GM21528 (cell line): Measurements from ENCODE around the gene ITGB1.
"Not testable (repeated sequence)": the region's sequence is repeated elsewhere in the genome, so short reads cannot be mapped to it uniquely, and the experiment has no call there.

Source experiments
- ATAC-seq: cut with Tn5 transposase; IDR thresholded peaks from one replicate; pipeline ENCODE4 v1.9.1; 2021; ENCODE audit warnings: mild to moderate bottlenecking, moderate library complexity; ENCODE audit not compliant: unreplicated experiment, low FRiP score

ITGB1 gene

DNA sequence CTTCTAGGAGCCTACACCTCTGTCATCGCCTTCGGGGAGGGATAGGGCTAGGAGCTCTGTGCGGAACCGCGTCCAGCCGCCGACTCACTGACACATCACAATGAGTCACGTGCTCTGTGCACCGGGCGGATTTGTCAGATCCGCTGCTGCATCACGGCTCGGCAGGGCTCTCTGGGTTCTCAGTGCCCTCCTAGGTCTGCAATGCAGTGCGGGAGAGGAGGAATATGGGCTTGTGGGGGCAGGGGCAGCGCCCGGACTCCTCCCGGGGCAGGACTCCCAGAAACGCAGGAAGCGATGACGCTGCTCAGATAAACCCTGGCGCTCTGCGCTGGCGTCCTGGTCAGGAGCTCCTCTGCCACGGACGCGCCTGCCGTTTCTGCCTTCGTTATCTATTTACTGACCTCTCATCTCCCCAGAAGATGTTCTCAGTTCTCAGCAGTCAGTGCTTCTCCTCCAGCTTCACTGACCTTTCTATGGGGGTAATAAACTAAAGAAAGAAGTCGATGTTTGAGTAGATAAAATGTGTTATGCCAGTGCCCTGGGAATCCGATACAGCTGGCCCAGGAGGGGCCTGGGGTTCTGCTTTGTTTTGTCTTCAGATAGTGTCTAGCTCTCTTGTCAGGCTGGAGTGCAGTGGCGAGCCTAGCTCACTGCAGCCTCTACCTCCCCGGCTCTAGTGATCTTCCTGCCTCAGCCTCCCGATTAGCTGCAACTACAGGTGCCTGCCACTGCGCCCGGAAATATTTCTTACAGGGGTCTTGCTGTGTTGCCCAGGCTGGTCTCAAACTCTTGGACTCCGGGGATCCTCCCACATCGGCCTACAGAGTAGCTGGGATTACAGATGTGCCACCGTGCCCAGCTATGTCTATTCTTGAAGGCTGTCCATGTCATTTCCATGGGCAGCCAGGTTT lies 22.8 kb upstream of the ITGB1 start:
- ATAC-seq, result peak; percentile 96

DNA sequence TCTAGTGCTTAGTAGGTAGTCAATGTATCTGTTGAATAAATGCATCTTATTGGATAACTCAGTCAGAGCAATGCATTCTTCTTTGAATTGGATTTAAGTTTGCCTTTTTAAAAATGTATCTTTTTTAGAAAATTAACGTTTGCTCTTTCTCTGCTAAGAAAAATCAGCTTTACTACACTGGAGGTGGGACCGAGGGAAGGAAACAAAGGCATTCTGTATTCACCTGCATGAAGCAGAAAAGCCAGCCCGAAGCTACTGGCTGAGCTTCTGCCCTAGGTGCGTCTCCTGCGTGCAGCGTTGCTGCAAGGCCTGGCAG lies 22.2 kb upstream of the ITGB1 start:
- ATAC-seq, result no peak

DNA sequence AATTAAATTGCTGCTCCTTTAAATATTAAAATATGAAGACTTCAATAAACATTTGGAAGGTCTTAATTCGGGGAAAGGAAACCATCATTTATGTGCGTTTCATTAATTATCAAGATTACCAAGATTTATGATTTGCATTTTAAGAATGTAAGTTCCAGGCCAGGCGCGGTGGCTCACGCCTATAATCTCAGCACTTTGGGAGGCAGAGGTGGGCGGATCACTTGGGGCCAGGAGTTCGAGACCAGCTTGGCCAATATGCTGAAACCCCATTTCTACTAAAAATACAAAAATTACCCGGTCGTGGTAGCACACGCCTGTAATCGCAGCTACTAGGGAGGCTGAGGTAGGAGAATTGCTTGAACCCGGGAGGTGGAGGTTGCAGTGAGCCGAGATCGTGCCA lies 21.7 kb upstream of the ITGB1 start:
- not testable (repeated sequence) for ATAC-seq

DNA sequence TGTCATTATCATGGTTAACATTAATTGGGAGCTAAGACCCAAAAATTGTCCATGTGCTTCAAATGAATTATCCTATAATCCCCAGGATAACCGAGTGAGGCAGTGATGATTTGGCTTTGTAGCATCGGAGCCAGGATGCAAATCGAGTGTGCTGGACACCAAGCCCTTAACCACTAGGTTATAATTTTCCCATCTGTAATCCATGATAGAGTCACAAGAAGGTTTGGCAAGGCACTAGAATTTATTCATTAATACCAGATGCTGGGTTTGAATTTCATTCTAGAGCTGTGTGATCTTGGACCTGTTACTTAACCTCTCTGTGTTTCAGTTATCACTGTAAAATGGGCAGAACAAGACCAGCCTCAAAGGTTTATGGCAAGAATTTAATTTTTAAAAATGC lies 21.0 kb upstream of the ITGB1 start:
- no peak for ATAC-seq

DNA sequence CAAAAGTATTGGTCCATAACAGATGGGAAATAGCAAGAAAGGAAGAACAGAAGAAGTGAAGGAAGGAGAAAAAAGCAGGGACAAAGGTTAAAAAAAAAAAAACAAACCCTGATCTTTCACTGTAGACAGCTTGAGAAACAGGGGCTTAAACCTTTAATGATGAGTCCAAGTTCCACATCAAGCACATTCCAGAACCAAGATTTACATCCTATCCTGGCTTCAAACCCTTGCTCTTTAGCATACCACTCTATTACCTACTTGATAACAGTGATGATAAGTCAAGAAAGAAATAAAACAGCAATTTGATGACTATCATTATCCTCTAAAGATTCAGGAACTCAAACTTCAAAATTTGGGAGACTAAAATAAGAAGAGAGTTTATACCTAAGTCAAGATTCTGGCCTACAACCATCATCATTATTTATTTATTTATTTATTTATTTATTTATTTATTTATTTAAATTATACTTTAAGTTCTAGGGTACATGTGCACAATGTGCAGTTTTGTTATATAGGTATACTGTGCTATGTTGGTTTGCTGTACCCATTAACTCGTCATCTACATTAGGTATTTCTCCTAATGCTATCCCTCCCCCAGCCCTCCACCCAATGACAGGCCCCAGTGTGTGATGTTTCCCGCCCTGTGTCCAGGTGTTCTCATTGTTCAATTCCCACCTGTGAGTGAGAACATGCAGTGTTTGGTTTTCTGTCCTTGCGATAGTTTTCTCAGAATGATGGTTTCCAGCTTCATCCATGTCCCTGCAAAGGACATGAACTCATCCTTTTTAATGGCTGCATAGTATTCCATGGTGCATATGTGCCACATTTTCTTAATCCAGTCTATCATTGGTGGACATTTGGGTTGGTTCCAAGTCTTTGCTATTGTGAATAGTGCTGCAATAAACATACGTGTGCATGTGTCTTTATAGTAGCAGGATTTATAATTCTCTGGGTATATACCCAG lies 20.1 kb upstream of the ITGB1 start:
- not testable (repeated sequence) for ATAC-seq

DNA sequence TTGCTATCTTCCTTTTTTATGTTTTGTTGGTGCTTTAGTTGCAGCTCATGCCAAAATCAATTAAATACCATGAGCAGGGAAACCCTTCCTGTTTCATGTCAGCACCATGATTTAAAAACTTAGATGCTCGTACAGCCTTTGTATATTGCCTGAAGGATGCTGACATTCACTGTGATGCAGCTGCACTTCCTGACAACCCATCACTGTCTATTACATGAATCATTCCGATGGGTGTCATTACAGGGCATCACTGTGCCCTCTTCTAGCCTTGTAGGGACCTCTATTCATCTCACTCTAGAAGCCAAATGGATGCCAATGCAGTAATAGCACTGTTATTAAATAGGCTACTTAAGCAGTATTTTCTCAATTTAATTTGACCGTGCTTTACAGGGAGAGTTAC lies 18.3 kb upstream of the ITGB1 start:
- ATAC-seq, result no peak

DNA sequence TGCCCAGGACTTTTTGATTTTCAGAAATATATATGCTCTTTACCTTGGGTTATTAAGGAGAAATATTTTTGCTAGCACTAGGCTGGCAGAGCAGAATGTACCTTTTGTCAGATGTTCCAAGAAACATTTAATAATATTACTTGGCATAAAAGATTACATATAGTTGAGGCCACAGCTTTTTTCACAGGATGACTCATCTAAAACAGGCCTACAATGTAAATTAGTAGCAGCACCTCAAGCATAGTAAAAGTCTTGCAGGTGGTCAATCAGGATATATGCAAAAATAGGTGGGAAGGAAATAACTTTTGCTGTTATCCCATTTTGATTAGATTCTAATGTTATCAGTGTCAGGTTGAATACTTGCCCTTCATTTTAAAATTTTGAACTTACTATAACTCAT lies 14.9 kb upstream of the ITGB1 start:
- no peak for ATAC-seq

DNA sequence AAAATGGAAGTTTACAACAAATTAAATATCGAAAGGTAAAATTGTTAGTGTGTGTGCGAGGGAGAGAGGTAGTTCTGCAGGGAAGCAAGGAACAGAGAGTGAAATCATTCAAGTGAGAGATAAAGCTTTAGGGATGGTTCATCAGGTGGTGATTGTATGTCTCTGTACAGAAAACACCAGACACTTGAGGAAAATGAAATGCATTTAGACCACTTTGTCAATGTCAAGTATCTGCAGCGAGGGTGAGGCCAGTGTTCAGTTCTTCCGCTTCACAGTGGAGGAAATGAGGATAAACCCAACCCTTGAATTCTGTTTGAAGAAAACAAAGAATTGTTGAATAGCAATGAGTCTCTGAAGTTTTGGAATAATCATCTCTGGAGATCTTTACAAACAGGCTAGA lies 14.4 kb upstream of the ITGB1 start:
- ATAC-seq, result no peak

DNA sequence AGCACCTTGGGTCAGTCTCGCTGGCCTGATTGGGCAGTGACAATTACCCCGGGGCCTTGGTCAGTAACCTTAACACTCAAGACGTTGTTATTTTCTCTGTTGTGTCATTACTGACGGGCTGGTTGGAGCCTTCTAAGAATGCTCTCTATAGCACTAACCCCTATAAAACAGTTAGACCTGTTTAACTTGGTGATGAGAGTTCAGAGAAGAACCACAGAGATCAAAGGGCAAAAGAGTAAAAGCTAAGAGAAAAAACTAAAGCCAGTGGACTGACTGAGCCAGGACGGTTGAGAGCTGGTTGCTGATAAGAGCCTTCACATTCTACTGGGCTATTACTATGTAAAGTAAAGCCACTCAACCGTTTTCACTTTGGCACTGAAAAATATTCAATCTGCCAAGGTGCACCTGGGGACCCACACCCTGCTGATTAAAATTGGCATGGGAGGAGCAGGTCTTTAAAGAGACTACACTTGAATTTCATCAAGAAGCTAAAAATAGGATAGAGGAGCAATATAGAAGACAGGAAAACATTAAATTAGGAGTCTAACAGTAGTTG lies 13.6 kb upstream of the ITGB1 start:
- no peak for ATAC-seq

DNA sequence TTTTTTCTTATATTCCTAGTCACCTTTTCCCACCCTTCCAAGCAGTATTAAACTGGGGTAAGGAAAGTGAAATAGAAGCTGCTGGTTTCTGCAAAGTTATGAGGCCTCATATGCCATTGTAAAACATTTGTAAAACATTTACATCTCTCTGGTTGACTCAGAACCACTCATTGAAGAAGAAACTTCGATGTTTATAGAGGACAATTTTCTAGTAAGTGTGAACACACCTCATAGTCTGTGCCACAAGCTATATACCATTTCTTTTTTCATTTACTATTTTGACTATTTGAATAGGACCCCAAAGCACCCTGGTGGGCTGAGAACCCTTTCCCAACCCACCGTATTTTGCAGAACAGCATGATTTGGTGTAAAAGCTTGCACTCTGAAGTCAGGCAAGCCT lies 12.9 kb upstream of the ITGB1 start:
- peak; percentile 63 for ATAC-seq

DNA sequence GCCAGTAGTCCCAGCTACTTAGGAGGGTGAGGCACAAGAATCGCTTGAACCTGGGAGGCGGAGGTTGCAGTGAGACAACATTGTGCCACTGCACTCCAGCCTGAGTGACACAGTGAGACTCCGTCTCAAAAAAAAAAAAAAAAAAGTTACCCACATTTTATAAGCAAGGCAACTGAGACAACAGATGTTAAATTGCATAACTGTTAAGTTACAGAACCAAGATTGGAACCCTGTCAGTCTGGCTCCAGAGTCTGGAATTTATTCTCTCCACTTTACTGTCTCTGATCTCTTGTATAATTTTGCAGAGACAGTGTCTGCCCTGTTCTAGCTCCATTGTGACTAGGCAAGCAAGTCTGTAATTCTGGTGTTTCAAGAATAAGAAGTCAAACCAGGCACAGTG lies 6.2 kb upstream of the ITGB1 start:
- no peak for ATAC-seq

DNA sequence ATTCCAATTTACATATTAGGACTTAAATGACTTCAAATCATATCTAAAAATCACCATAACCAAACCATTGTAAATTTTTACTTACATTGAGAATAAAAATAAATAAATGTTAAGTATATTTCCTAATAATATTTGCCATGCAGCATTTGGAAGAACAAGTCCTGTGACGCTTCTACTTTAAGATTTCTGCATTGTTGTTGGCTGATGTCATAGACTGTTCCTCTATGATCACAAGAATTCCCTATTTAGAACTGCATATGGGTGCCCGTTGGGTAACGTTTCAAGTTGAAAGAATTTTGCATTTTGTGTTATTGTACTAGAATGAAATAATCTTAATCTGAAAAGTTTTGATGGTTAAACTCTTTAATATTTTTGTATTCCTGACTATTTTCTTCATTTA lies 5.1 kb upstream of the ITGB1 start:
- no peak for ATAC-seq

DNA sequence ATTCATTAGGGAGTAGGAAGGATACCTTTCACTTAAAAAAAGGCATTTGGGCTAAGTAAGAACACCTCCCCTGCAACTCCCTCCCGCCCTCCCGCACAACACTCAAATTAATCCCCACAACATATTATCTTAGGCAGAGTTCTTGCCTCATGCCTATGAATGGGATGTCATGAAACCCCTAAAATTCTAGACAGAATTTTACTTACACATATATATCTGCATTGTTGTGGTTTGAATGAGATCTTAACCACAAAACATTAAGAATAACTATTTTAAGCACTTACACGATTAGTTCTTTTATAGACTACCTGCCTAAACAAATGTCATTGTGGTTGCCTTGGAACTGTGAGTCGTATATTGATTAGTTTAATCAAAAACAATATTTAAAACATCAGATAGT lies 4.5 kb upstream of the ITGB1 start:
- no peak for ATAC-seq

DNA sequence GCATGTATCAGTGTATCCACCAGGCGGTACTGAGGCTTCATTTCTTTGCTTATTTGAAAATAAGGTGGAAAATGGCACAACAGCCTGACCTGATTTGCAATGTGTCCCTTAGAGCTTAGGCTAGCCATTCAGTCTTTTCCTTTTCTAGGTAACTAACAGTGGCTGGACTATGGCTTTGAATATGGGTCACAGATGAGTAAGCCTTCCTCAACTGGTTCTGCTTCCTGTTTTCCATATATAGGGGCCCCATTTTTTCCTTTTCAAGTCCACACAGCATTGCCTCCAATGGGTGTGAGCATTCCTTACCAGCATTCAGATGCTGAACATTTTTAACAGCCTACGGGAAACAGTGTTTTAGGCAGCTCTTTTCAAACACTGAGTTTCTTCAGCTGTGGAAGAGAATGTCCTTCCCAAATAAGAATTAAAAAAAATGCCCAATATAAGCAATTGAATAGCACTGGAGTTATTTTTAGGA lies 3.9 kb upstream of the ITGB1 start:
- no peak for ATAC-seq

DNA sequence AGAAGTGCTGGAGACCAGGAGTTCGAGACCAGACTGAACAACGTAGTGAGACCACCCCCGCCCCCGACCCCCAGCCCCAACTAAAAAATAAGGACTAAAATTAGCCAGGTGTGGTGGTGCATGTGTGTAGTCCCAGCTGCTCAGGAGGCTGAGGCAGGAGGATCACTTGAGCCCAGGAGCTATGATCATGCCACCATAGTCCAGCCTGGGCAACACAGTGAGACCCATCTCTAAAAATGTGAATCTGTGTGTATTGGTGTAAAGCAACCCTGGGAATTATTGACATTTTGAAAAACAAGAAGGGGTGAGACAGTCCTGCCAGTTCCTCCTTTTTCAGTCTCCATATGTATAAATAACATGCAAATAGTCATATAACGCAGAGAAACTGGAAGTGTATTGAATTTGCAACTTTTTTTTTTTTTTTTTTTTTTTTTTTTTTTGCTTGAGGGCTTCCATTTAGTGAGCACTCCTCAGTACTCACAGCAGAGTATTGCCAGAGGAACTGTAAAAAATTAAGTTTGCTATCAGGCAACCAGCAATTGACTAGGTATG lies 3.4 kb upstream of the ITGB1 start:
- ATAC-seq, result no peak

DNA sequence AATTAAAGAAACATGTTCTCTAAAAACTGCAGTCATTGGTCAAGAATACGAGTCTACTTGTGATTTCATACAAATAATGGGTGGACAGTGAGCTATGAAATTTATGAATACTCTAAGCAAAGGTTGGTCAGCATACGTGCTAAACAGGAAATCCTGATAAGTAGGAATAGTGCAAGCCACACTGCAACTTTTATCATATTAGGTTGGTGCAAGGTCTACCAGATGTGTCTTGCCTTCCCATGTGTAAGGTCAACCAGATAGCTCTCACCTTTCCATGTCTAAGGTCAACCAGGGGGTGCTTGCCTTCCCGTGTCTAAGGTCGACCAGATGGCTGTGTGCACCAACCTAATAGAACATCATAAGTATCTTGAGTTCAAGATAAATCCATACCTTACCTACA lies 2.0 kb upstream of the ITGB1 start:
- ATAC-seq, result no peak

DNA sequence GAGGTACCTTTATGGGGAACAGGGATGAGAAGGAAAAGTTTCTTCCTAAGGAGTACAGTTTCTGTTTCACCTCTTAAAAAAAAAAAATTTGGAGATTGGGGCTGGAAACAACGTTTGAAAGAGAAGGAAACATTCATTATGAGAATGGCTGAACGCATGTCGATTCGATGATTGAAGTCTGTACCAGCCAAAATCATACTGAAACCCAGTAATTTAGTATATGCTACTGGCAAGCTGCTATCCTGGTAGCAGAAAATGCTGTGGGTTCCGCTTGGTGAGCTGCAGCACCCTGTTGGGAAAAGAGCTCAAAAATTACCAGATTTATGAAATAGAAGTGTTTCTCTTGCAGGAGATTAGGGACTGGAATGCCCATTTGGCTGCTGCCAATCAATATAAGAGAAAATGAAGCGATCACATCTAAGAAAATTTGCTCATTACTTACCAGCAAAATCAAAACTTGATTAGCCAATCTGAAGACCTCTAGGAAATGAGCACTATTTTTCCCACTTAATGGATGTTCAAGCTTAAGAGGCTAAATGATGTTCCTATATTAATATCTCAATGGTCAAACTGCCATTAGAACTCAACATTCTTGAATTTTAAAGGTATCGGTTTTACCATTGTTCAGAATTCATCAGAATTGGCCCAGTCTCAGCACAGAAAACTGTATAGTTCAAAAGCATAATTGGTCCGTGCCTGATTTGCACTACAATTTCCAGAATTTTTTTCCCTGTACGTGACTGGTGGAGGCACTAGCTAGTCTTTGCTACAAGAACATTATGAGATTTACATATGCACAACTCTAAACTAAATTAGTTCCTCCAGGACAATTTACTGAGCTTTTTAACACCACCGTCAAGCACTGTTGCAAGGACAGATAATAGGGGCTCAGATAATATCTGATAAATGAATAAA lies 1.2 kb upstream of the ITGB1 start:
- peak; percentile 37 for ATAC-seq

DNA sequence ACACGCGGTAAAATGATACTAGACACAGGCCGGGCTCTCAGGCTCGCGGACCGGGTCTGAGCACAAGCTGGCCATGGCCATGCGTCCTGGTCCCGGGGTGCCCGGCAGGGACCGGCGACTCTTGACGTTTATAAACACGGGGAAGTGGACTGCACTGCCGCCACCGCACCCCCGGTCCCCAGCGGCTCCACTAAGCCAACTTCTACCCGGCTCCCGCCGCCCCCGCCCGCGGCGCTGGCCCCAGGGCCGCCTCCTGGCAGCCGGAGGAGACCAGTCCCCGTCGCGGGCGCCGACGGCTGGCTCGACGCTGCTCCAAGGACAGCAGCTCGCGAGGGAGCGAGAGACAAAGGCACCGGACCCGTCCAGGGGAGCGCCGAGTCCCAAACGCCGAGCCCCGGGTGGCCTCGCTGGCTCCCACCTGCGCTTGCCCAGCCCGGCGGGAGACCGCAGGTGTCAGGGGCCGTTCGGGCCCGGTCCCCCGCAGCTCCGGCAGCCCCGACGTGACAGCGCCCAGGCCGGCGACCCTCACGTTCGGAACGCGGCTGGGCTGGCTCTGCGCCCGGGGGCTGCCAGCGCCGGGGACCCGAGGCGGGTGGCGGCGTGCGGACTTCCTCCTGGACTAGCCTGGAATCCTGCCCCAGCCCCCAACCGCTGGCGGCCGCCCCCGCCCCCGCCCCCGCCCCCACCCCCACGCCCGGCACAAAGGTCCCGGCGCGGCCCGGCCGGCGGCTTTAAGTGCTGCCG lies 517 bp downstream of the ITGB1 start:
- peak; percentile 27 for ATAC-seq
